IMR-90 (cell line): ENCODE measurements around the gene VBP1. TPM values are rescaled to one million over a fixed set of nuclear protein-coding genes. Genes with fewer than 3 reads are reported as not detected.

Source experiments
- ATAC-seq: fragments of 200-7000 bp; cut with Tn5 transposase; 2 replicates; pipeline ENCODE4 v1.9.1; 2020; ENCODE audit warnings: low read depth, mild to moderate bottlenecking, moderate library complexity
- BruUV-seq: library from RNA; stranded (reverse); fragments of 400-500 nt; replicated peaks from 2 replicates; lab custom pipeline; 2021; lab: Mats Ljungman, UMichigan
- CTCF ChIA-PET: fragments of 300-600 bp; formaldehyde crosslinking; extraction: SDS; loops from one replicate; lab custom pipeline; 2021; ENCODE audit warnings: antibody characterized with exemption; lab: Yijun Ruan, JAX
- POLR2A ChIA-PET: fragments of 300-600 bp; sonication (Branson Sonifier 250); formaldehyde crosslinking; loops from one replicate; lab custom pipeline; 2022; ENCODE audit warnings: antibody characterized with exemption; ENCODE audit not compliant: unreplicated experiment; lab: Charles Lee
- DNase-seq: peaks from one replicate; pipeline ENCODE4 v3.0.0; 2013
- H2AFZ ChIP-seq: replicated peaks from 2 replicates; pipeline ENCODE3; 2013; ENCODE audit warnings: low read length, mild to moderate bottlenecking; ENCODE audit not compliant: poor library complexity
- H2AK5ac ChIP-seq: 2 replicates; pipeline ENCODE4 v1.6.1; 2013; ENCODE audit warnings: low read depth, low read length, inconsistent platforms
- H2AK9ac ChIP-seq: replicated peaks from 2 replicates; pipeline ENCODE3; 2013; ENCODE audit warnings: mild to moderate bottlenecking, low read depth, low read length, moderate library complexity; ENCODE audit not compliant: poor library complexity
- H2BK120ac ChIP-seq: 2 replicates; pipeline ENCODE4 v1.6.1; 2013; ENCODE audit warnings: low read depth, low read length, inconsistent platforms
- H2BK15ac ChIP-seq: 3 replicates; pipeline ENCODE4 v1.6.1; 2013; ENCODE audit warnings: low read depth, low read length, inconsistent platforms
- H2BK20ac ChIP-seq: 2 replicates; pipeline ENCODE4 v1.6.1; 2013; ENCODE audit warnings: low read depth, mild to moderate bottlenecking, inconsistent platforms, low read length, moderate library complexity
- H2BK5ac ChIP-seq: 2 replicates; pipeline ENCODE4 v1.6.1; 2013; ENCODE audit warnings: mild to moderate bottlenecking, low read depth, low read length, inconsistent platforms; ENCODE audit not compliant: poor library complexity, severe bottlenecking
- H3K14ac ChIP-seq: replicated peaks from 2 replicates; pipeline ENCODE4 v1.6.1; 2013; ENCODE audit warnings: low read depth, low read length, inconsistent platforms
- H3K18ac ChIP-seq: 2 replicates; pipeline ENCODE4 v1.6.1; 2013; ENCODE audit warnings: low read depth, low read length, control low read depth
- H3K23ac ChIP-seq: 2 replicates; pipeline ENCODE4 v1.6.1; 2013; ENCODE audit warnings: low read depth, low read length, inconsistent platforms
- H3K27ac ChIP-seq: 2 replicates; pipeline ENCODE4 v1.5.1; 2013; ENCODE audit warnings: mild to moderate bottlenecking, control low read depth, low read length; ENCODE audit not compliant: insufficient read depth
- H3K27me3 ChIP-seq: 2 replicates; pipeline ENCODE4 v1.6.1; 2013; ENCODE audit warnings: low read length; ENCODE audit not compliant: control insufficient read depth, insufficient read depth
- H3K36me3 ChIP-seq: 2 replicates; pipeline ENCODE4 v1.6.1; 2013; ENCODE audit warnings: low read length, mixed read lengths; ENCODE audit not compliant: control insufficient read depth, insufficient read depth
- H3K4ac ChIP-seq: 2 replicates; pipeline ENCODE4 v1.6.1; 2013; ENCODE audit warnings: low read depth, low read length, inconsistent platforms
- H3K4me1 ChIP-seq: 2 replicates; pipeline ENCODE4 v1.6.1; 2013; ENCODE audit warnings: low read length, mixed read lengths; ENCODE audit not compliant: control insufficient read depth, insufficient read depth
- H3K4me2 ChIP-seq: 2 replicates; pipeline ENCODE4 v1.6.1; 2013; ENCODE audit warnings: low read depth, mild to moderate bottlenecking, control low read depth, low read length, moderate library complexity
- H3K4me3 ChIP-seq: 2 replicates; pipeline ENCODE4 v1.5.1; 2013; ENCODE audit warnings: low read depth, mild to moderate bottlenecking, control low read depth, low read length, moderate library complexity; ENCODE audit not compliant: insufficient read depth
- H3K56ac ChIP-seq: 2 replicates; pipeline ENCODE4 v1.6.1; 2013; ENCODE audit warnings: low read length, inconsistent platforms; ENCODE audit not compliant: insufficient read depth; ENCODE audit errors: extremely low read depth
- H3K79me1 ChIP-seq, 2 experiments: 2 replicates each; pipeline ENCODE4 v1.6.1; 2013; ENCODE audit warnings: low read length in 2 of 2, inconsistent platforms in 1 of 2, low read depth in 1 of 2
- H3K9ac ChIP-seq: 2 replicates; pipeline ENCODE4 v1.6.1; 2013; ENCODE audit warnings: low read depth, low read length, control low read depth
- H3K9me1 ChIP-seq: 2 replicates; pipeline ENCODE4 v1.6.1; 2013; ENCODE audit warnings: low read length, inconsistent platforms; ENCODE audit not compliant: insufficient read depth
- H3K9me3 ChIP-seq: 2 replicates; pipeline ENCODE4 v1.6.1; 2013; ENCODE audit warnings: low read length; ENCODE audit not compliant: control insufficient read depth, insufficient read depth
- H4K20me1 ChIP-seq: 2 replicates; pipeline ENCODE4 v1.6.1; 2013; ENCODE audit warnings: low read length, inconsistent platforms; ENCODE audit not compliant: insufficient read depth
- H4K5ac ChIP-seq: 2 replicates; pipeline ENCODE4 v1.6.1; 2013; ENCODE audit warnings: mild to moderate bottlenecking, low read depth, low read length, control low read depth
- H4K8ac ChIP-seq, 2 experiments: 2 replicates each; pipeline ENCODE4 v1.6.1; 2013; ENCODE audit warnings: low read depth in 2 of 2, low read length in 2 of 2, control low read depth in 1 of 2, inconsistent platforms in 1 of 2
- H4K91ac ChIP-seq: 2 replicates; pipeline ENCODE4 v1.6.1; 2013; ENCODE audit warnings: low read depth, low read length, inconsistent platforms; ENCODE audit not compliant: insufficient read depth
- CHD1 ChIP-seq: IDR thresholded peaks from 2 replicates; pipeline ENCODE4 v1.6.1; 2012; ENCODE audit warnings: low read depth, low read length, improper control_type of control experiment
- FOS ChIP-seq: fragments of 150-350 bp; IDR thresholded peaks from 2 replicates; pipeline ENCODE4 v1.6.1; 2016; ENCODE audit warnings: low read depth, low read length
- MXI1 ChIP-seq: IDR thresholded peaks from 2 replicates; pipeline ENCODE4 v1.6.1; 2012; ENCODE audit warnings: low read depth, mild to moderate bottlenecking, low read length, moderate library complexity, borderline replicate concordance
- POLR2A ChIP-seq: IDR thresholded peaks from 2 replicates; pipeline ENCODE4 v1.6.1; 2012; ENCODE audit warnings: mild to moderate bottlenecking, low read depth, low read length
- RAD21 ChIP-seq: IDR thresholded peaks from 2 replicates; pipeline ENCODE4 v1.6.1; 2012; ENCODE audit warnings: low read length, improper control_type of control experiment
- SMC3 ChIP-seq: fragments of 150-350 bp; IDR thresholded peaks from 2 replicates; pipeline ENCODE4 v1.6.1; 2016; ENCODE audit warnings: low read depth, mild to moderate bottlenecking, antibody characterized with exemption, low read length, moderate library complexity
- dilution Hi-C: fragments of 300-500 bp; cut with HindIII; formaldehyde crosslinking; loops from one replicate; pipeline ENCODE4 v1.14.3; 2018; ENCODE audit warnings: low sequenced_read_pairs; ENCODE audit not compliant: unreplicated experiment
- in situ Hi-C: fragments of 300-500 bp; cut with MboI; formaldehyde crosslinking; loops from 3 replicates; pipeline ENCODE4 v1.14.3; 2019; ENCODE audit warnings: low sequenced_read_pairs, inconsistent platforms, mixed read lengths
- intact Hi-C: fragments of 100-400 bp; cut with micrococcal nuclease; formaldehyde crosslinking; loops from 2 replicates; pipeline ENCODE4 v1.10.0; 2022
- polyA plus RNA-seq, 3 experiments: library from polyadenylated mRNA; depleted of rRNA; stranded (reverse); fragments of >200 nt; gene quantifications; 2 replicates each; pipeline ENCODE4 v1.2.3, GENCODE V29; 2012; ENCODE audit warnings: low replicate concordance in 1 of 3
- total RNA-seq: library from RNA; depleted of rRNA; stranded (reverse); fragments of >200 nt; gene quantifications from 2 replicates; pipeline ENCODE4 v1.2.3, GENCODE V29; 2012

Gene VBP1
- total and polyA plus RNA-seq, 2 of the 4 experiments (the other 2 are of a cell fraction) = 30.8 to 42.3 TPM

GRCh38 chrX:155179346-155179997, 36.8 kb upstream of the VBP1 start:
- H4K20me1 ChIP-seq = no peaks in the 10 kb centered on the region
- POLR2A ChIA-PET = no interaction called here
- in situ Hi-C loops (no loop called here), intact Hi-C loops (no loop called here), dilution Hi-C loops (no loop called here)
- no peak overlapping the region for H4K8ac ChIP-seq
- H4K5ac ChIP-seq = no peak overlapping the region
- DNase-seq = no peak
- no peak overlapping the region for H3K14ac ChIP-seq
- H3K18ac ChIP-seq = no peak overlapping the region
- H3K4me3 ChIP-seq = no peak overlapping the region
- H2AFZ ChIP-seq = no peak overlapping the region
- no peak overlapping the region for H2AK5ac ChIP-seq
- H3K79me1 ChIP-seq = no peaks in the 10 kb centered on the region
- TF ChIP-seq SMC3 = no peak
- TF ChIP-seq MXI1 = no peak
- no peak for TF ChIP-seq POLR2A
- TF ChIP-seq FOS = no peak
- no peak for TF ChIP-seq RAD21
- TF ChIP-seq CHD1 = no peak
- no peak overlapping the region for H2BK20ac ChIP-seq
- no peaks in the 10 kb centered on the region for H3K9me1 ChIP-seq
- no peaks in the 10 kb centered on the region for H3K4me1 ChIP-seq
- H3K27me3 ChIP-seq = no peaks in the 10 kb centered on the region
- no peak for ATAC-seq
- H2BK15ac ChIP-seq = no peak overlapping the region
- no peak overlapping the region for H3K27ac ChIP-seq
- no peak overlapping the region for H3K4me2 ChIP-seq
- no peak overlapping the region for H4K91ac ChIP-seq
- H2BK120ac ChIP-seq = no peak overlapping the region
- H3K9me3 ChIP-seq = no peaks in the 10 kb centered on the region
- no peak overlapping the region for H3K23ac ChIP-seq
- H3K4ac ChIP-seq = no peak overlapping the region
- no peak overlapping the region for H2BK5ac ChIP-seq
- CTCF ChIA-PET = interaction anchor here (0.6 kb wide), 1 partner anchor 41 kb away, joined by 4 read pairs; no protein-coding TSS in a partner anchor
- no TSS peak for BruUV-seq
- H2AK9ac ChIP-seq = no peak overlapping the region
- H3K9ac ChIP-seq = no peak overlapping the region
- no peaks in the 10 kb centered on the region for H3K36me3 ChIP-seq
- no peak overlapping the region for H3K56ac ChIP-seq
